HepG2 (cell line): ENCODE measurements around the gene SLC17A3. TPM values are rescaled to one million over a fixed set of nuclear protein-coding genes. Genes with fewer than 3 reads are reported as not detected.

Experiments used
- CAMTA2 ChIP-seq: sonication (generic); formaldehyde crosslinking; IDR thresholded peaks from 2 replicates; pipeline ENCODE4 v1.4.0; 2020; ENCODE audit warnings: mild to moderate bottlenecking, missing genetic modification reagents, borderline replicate concordance
- CHD2 ChIP-seq: IDR thresholded peaks from 2 replicates; pipeline ENCODE4 v1.6.1; 2011; ENCODE audit warnings: low read depth, low read length, improper control_type of control experiment
- DMAP1 ChIP-seq: IDR thresholded peaks from 2 replicates; pipeline ENCODE4 v1.6.1; 2016
- HMG20A ChIP-seq: IDR thresholded peaks from 2 replicates; pipeline ENCODE4 v1.6.1; 2016; ENCODE audit warnings: borderline replicate concordance
- HOXA7 ChIP-seq: sonication (generic); formaldehyde crosslinking; IDR thresholded peaks from 2 replicates; pipeline ENCODE4 v1.8.1; 2022; ENCODE audit warnings: mild to moderate bottlenecking, missing genetic modification reagents, moderate library complexity
- MBD4 ChIP-seq: IDR thresholded peaks from 2 replicates; pipeline ENCODE4 v1.6.1; 2012; ENCODE audit warnings: low read length, inconsistent platforms, borderline replicate concordance
- MXI1 ChIP-seq: IDR thresholded peaks from 3 replicates; pipeline ENCODE4 v1.6.1; 2012; ENCODE audit warnings: low read depth, low read length, inconsistent platforms, borderline replicate concordance
- PCBP2 ChIP-seq: fragments of 200-400 bp; formaldehyde crosslinking; optimal IDR thresholded peaks from 2 replicates; pipeline ENCODE3; 2018; ENCODE audit warnings: low read length, low read depth; ENCODE audit not compliant: poor library complexity, severe bottlenecking
- PRPF4 ChIP-seq: fragments of 200-400 bp; formaldehyde crosslinking; IDR thresholded peaks from 2 replicates; pipeline ENCODE4 v1.6.1; 2016; ENCODE audit warnings: low read length, low read depth; ENCODE audit not compliant: poor library complexity, severe bottlenecking
- SIX4 ChIP-seq: sonication (generic); formaldehyde crosslinking; IDR thresholded peaks from 2 replicates; pipeline ENCODE4 v1.4.0; 2020; ENCODE audit warnings: missing genetic modification reagents
- SP140L ChIP-seq: sonication (generic); formaldehyde crosslinking; IDR thresholded peaks from 2 replicates; pipeline ENCODE4 v1.4.0; 2020; ENCODE audit warnings: missing genetic modification reagents, borderline replicate concordance
- ZC3H4 ChIP-seq: sonication (generic); formaldehyde crosslinking; IDR thresholded peaks from 2 replicates; pipeline ENCODE4 v1.4.0; 2020; ENCODE audit warnings: missing genetic modification reagents, borderline replicate concordance
- ZFP90 ChIP-seq: sonication (generic); formaldehyde crosslinking; IDR thresholded peaks from 2 replicates; pipeline ENCODE4 v1.8.0; 2022; ENCODE audit warnings: missing genetic modification reagents, mild to moderate bottlenecking, inconsistent platforms, borderline replicate concordance
- ZMYM2 ChIP-seq: sonication (generic); formaldehyde crosslinking; IDR thresholded peaks from 2 replicates; pipeline ENCODE4 v1.8.0; 2022; ENCODE audit warnings: mild to moderate bottlenecking, missing genetic modification reagents
- ZNF549 ChIP-seq: sonication (generic); formaldehyde crosslinking; IDR thresholded peaks from 2 replicates; pipeline ENCODE4 v1.5.0; 2020; ENCODE audit warnings: missing genetic modification reagents
- ZNF644 ChIP-seq: IDR thresholded peaks from 2 replicates; pipeline ENCODE4 v1.6.1; 2016; ENCODE audit warnings: low read depth
- ZNF816 ChIP-seq: sonication (generic); formaldehyde crosslinking; IDR thresholded peaks from 2 replicates; pipeline ENCODE4 v1.8.0; 2022; ENCODE audit warnings: missing genetic modification reagents, mild to moderate bottlenecking, borderline replicate concordance
- polyA plus RNA-seq, 8 experiments: library from polyadenylated mRNA; depleted of rRNA in 3 of 8; stranded (reverse) in 7 of 8; unstranded in 1 of 8; fragments of >200 nt; fragmentation: Illumina TruSeq in 4 of 8; extraction: Trizol in 4 of 8; gene quantifications; 2 replicates each; pipeline versions ENCODE4 v1.2.1 to v1.2.3, GENCODE V29; 2011 to 2016; ENCODE audit warnings: low read depth in 4 of 8, missing spikeins in 1 of 8, mixed read lengths in 1 of 8; ENCODE audit not compliant: insufficient read depth in 1 of 8
- total RNA-seq, 5 experiments: library from RNA; depleted of rRNA; stranded (reverse); fragments of >200 nt; fragmentation: Illumina TruSeq; extraction: Trizol; gene quantifications; 2 replicates each; pipeline ENCODE4 v1.2.3, GENCODE V29; 2016; ENCODE audit warnings: low read depth in 1 of 5
- TF ChIP-seq, protein P1 (sequence below): sonication (generic); formaldehyde crosslinking; IDR thresholded peaks from 2 replicates; pipeline ENCODE4 v1.8.0; 2023; ENCODE audit warnings: mild to moderate bottlenecking, missing genetic modification reagents
- TF ChIP-seq, protein P2 (sequence below): IDR thresholded peaks from 2 replicates; pipeline ENCODE4 v1.6.1; 2016; ENCODE audit warnings: low read depth
- TF ChIP-seq, protein P3 (sequence below), 2 experiments: sonication (generic) in 1 of 2; formaldehyde crosslinking in 1 of 2; IDR thresholded peaks; 2 replicates each; pipeline versions ENCODE4 v1.4.0 to v1.6.1; 2016 to 2020; ENCODE audit warnings: borderline replicate concordance in 1 of 2, low read depth in 1 of 2, mild to moderate bottlenecking in 1 of 2, missing genetic modification reagents in 1 of 2
- TF ChIP-seq, protein P4 (sequence below): sonication (generic); formaldehyde crosslinking; IDR thresholded peaks from 2 replicates; pipeline ENCODE4 v1.4.0; 2020; ENCODE audit warnings: missing genetic modification reagents

The SLC17A3 gene
- total and polyA plus RNA-seq, 2 of the 13 experiments (the other 11 are each of a cell fraction or from before 2014, with no cell fraction given), result 0.09 to 0.11 TPM

DNA sequence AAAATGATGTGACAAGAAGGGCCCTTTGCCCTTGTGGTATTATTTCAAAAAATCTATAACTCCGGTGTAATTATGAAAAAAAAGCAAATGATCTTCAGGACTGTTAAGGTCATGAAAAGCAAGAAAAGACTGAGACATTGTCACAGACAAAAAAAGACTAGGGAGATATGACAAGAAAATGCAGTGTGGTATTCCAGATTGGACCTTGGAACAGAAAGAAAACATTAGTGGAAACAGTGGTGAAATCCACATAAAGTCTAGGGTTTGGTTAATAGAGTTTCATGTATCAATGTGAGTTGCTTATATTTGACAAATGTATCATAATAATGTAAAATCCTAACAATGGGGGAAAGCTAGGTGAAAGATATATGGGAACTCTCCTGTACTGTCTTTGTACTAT, 26.8 kb upstream of the SLC17A3 start (continued):
- TF ChIP-seq, protein P1, sequence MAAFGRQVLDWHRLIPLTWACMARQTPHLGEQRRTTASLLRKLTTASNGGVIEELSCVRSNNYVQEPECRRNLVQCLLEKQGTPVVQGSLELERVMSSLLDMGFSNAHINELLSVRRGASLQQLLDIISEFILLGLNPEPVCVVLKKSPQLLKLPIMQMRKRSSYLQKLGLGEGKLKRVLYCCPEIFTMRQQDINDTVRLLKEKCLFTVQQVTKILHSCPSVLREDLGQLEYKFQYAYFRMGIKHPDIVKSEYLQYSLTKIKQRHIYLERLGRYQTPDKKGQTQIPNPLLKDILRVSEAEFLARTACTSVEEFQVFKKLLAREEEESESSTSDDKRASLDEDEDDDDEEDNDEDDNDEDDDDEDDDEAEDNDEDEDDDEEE (CRISPR knock-in tag), result no peak
- peak; percentile 39; the same call in 1 of the 2 replicates for TF ChIP-seq ZNF549 (CRISPR knock-in tag)
- TF ChIP-seq HOXA7, result no peak
- no peak for TF ChIP-seq CAMTA2 (CRISPR knock-in tag)
- TF ChIP-seq PRPF4, result no peak
- no peak for TF ChIP-seq DMAP1 (CRISPR knock-in tag)
- TF ChIP-seq, protein P2, sequence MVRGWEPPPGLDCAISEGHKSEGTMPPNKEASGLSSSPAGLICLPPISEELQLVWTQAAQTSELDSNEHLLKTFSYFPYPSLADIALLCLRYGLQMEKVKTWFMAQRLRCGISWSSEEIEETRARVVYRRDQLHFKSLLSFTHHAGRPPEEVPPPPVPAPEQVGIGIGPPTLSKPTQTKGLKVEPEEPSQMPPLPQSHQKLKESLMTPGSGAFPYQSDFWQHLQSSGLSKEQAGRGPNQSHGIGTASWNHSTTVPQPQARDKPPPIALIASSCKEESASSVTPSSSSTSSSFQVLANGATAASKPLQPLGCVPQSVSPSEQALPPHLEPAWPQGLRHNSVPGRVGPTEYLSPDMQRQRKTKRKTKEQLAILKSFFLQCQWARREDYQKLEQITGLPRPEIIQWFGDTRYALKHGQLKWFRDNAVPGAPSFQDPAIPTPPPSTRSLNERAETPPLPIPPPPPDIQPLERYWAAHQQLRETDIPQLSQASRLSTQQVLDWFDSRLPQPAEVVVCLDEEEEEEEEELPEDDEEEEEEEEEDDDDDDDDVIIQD (CRISPR knock-in tag), result 0 out of 2 replicates have a peak, but pooled peaks have one; percentile 38
- TF ChIP-seq ZNF816 (CRISPR knock-in tag), result 0 out of 2 replicates have a peak, but pooled peaks have one; percentile 28
- TF ChIP-seq ZMYM2 (CRISPR knock-in tag), result no peak; the same call in 1 of the 2 replicates
- TF ChIP-seq, protein P3, sequence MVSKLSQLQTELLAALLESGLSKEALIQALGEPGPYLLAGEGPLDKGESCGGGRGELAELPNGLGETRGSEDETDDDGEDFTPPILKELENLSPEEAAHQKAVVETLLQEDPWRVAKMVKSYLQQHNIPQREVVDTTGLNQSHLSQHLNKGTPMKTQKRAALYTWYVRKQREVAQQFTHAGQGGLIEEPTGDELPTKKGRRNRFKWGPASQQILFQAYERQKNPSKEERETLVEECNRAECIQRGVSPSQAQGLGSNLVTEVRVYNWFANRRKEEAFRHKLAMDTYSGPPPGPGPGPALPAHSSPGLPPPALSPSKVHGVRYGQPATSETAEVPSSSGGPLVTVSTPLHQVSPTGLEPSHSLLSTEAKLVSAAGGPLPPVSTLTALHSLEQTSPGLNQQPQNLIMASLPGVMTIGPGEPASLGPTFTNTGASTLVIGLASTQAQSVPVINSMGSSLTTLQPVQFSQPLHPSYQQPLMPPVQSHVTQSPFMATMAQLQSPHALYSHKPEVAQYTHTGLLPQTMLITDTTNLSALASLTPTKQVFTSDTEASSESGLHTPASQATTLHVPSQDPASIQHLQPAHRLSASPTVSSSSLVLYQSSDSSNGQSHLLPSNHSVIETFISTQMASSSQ (IDR thresholded peaks at IDR 0.05; ENCODE audit: low read depth), result no peak
- TF ChIP-seq, protein P3 (CRISPR knock-in tag; IDR thresholded peaks at IDR 0.05; ENCODE audit: borderline replicate concordance), result no peak
- no peak for TF ChIP-seq CHD2
- TF ChIP-seq SIX4 (CRISPR knock-in tag), result no peak
- TF ChIP-seq, protein P4, sequence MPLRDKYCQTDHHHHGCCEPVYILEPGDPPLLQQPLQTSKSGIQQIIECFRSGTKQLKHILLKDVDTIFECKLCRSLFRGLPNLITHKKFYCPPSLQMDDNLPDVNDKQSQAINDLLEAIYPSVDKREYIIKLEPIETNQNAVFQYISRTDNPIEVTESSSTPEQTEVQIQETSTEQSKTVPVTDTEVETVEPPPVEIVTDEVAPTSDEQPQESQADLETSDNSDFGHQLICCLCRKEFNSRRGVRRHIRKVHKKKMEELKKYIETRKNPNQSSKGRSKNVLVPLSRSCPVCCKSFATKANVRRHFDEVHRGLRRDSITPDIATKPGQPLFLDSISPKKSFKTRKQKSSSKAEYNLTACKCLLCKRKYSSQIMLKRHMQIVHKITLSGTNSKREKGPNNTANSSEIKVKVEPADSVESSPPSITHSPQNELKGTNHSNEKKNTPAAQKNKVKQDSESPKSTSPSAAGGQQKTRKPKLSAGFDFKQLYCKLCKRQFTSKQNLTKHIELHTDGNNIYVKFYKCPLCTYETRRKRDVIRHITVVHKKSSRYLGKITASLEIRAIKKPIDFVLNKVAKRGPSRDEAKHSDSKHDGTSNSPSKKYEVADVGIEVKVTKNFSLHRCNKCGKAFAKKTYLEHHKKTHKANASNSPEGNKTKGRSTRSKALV, result no peak
- TF ChIP-seq ZC3H4 (CRISPR knock-in tag), result no peak
- no peak for TF ChIP-seq PCBP2
- peak; percentile 53; the same call in 1 of the 2 replicates for TF ChIP-seq HMG20A (CRISPR knock-in tag)
- 0 out of 2 replicates have a peak, but pooled peaks have one; percentile 41 for TF ChIP-seq ZNF644 (CRISPR knock-in tag)
- no peak for TF ChIP-seq SP140L (CRISPR knock-in tag)
- no peak for TF ChIP-seq MXI1
- no peak for TF ChIP-seq MBD4
- no peak for TF ChIP-seq ZFP90 (CRISPR knock-in tag)
